ENCODE data around the gene AFG3L2. TPM values are rescaled to one million over a fixed set of nuclear protein-coding genes. Genes with fewer than 3 reads are reported as not detected.

AFG3L2 gene
- total and polyA plus RNA-seq, 9 of the 15 experiments (the other 6 are each of a cell fraction or from before 2014, with no cell fraction given): 24.1 to 109 (median 84.0) TPM

GRCh38 chr18:12308386-12309100, 68.5 kb downstream of the AFG3L2 start (continued):
- TF ChIP-seq UBTF (IDR thresholded peaks at IDR 0.05; ENCODE audit: borderline replicate concordance in 1 of 2, low read depth in 2 of 2, low read length in 2 of 2): peak; percentile 65 to 91; a peak in 2 of 4 replicates
- TF ChIP-seq CHD2 (IDR thresholded peaks at IDR 0.05; ENCODE audit: low read depth, low read length): no peak; the same call in 1 of the 2 replicates
- TF ChIP-seq NR2C2 (CRISPR knock-in tag; IDR thresholded peaks at IDR 0.05): no peak
- no peak; the same call in 1 of the 2 replicates for TF ChIP-seq NR2C2 (tag; IDR thresholded peaks at IDR 0.05)
- no peak for TF ChIP-seq ZNF24 (IDR thresholded peaks at IDR 0.05)
- TF ChIP-seq KAT8 (IDR thresholded peaks at IDR 0.05; ENCODE audit: low read depth): no peak
- no peak for TF ChIP-seq STAT6 (CRISPR knock-in tag; IDR thresholded peaks at IDR 0.05)
- no peak for TF ChIP-seq DDX20 (tag; IDR thresholded peaks at IDR 0.05; ENCODE audit: low read depth)
- TF ChIP-seq ZNF282 (CRISPR knock-in tag; IDR thresholded peaks at IDR 0.05): no peak
